ENCODE results near the gene SORT1. TPM values are rescaled to one million over a fixed set of nuclear protein-coding genes. Genes with fewer than 3 reads are reported as not detected.

SORT1 gene
- total RNA-seq, 1 donor: 38.4 TPM

DNA sequence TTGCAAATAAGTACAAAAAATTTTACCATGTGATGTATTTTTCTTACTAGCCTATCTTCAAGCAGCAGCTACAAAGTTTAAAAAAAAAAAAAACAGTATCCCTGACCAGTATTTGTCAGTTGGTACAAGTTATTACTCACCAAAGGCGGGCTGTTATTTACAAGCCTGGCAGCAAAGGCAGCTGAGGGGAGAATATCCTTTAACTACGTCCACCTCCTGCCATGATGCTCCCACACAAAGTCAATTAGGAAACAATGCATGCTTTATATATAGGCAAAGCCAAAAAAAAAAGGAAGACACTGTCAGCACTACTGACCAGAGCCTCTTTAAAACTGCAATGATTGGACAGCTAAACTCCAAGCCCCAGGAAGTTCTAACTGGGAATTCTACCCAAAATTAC is 14.8 kb upstream of the SORT1 start:
- no peak for DNase-seq (ENCODE audit: low read depth)
- TF ChIP-seq, protein P1, sequence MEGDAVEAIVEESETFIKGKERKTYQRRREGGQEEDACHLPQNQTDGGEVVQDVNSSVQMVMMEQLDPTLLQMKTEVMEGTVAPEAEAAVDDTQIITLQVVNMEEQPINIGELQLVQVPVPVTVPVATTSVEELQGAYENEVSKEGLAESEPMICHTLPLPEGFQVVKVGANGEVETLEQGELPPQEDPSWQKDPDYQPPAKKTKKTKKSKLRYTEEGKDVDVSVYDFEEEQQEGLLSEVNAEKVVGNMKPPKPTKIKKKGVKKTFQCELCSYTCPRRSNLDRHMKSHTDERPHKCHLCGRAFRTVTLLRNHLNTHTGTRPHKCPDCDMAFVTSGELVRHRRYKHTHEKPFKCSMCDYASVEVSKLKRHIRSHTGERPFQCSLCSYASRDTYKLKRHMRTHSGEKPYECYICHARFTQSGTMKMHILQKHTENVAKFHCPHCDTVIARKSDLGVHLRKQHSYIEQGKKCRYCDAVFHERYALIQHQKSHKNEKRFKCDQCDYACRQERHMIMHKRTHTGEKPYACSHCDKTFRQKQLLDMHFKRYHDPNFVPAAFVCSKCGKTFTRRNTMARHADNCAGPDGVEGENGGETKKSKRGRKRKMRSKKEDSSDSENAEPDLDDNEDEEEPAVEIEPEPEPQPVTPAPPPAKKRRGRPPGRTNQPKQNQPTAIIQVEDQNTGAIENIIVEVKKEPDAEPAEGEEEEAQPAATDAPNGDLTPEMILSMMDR (IDR thresholded peaks at IDR 0.05; ENCODE audit: insufficient read depth, low read depth, low read length): no peak
- H3K4me3 ChIP-seq (ENCODE audit: low read depth, low read length): no peak overlapping the region

DNA sequence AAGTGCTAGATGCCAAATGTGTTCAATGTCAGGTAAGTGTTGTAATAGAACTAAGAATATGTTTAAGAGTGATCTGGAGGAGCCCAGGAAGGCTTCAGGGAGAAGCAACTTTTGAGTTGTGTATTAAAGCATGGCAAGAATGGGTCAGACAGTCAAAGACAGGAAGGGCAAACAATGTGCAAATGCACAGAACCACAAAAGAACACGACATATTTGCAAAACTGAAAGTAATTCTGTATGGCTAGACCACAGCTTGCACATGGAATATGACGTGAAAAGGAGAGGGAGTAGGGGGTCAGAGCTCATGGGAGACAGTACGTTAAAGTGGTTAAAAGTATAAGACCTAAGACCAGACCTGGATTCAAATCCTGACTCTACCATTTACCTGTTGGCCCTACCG is 7.1 kb upstream of the SORT1 start:
- DNase-seq (ENCODE audit: low read depth): no peak
- no peak overlapping the region for H3K4me3 ChIP-seq (ENCODE audit: low read depth, low read length)
- TF ChIP-seq, protein P1 (IDR thresholded peaks at IDR 0.05; ENCODE audit: insufficient read depth, low read depth, low read length): no peak

DNA sequence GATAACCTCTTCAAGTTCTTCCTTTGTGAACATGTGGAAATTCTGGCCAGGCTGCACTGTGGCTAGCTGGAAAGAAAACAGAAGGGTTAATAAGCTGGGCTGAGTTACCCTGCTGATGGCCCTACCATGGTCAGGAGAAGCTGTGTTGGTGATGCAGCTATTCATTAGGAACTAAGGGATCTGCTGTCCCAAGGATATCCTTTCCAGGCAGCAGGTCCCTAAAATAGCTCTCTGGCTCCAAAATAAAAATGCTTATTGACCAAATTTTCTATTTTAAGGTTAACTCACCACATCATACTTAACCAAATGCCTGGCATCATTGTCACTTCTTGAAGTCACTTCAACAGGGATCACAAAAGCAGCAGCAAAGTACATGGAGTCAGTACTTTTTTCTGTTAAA is 4.3 kb upstream of the SORT1 start:
- H3K4me3 ChIP-seq (ENCODE audit: low read depth, low read length): no peak overlapping the region
- TF ChIP-seq, protein P1 (IDR thresholded peaks at IDR 0.05; ENCODE audit: insufficient read depth, low read depth, low read length): no peak
- DNase-seq (ENCODE audit: low read depth): no peak

DNA sequence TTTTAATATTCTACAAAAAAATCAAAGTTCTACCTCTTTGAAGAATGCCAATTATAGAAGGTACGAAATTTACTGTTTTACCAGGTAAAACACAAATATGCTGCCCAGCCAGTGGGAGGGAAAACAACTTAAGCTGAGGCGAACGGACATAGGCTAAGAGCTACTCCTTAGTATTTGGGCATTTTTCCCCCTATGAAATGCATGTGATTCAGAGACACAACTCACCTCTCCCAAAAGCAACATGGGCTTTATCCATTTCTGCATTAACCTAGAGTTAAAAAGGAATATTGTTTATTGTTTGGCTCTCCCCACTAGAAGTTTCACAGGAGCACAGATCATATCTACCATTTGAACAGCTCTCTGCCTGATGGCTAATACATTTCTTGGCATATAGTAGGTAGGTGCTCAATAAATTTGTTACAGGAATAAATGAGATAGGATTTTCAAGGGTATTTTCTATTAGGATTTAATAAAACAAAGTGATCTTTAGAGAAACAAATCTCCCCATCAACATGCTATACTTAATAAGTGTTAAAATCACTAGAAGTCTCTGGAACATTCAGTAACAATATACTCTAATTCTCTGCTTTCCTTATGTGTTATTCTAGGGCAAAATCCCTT is 2.4 kb upstream of the SORT1 start:
- DNase-seq (ENCODE audit: low read depth): no peak
- no peak overlapping the region for H3K4me3 ChIP-seq (ENCODE audit: low read depth, low read length)
- TF ChIP-seq, protein P1 (IDR thresholded peaks at IDR 0.05; ENCODE audit: insufficient read depth, low read depth, low read length): no peak

DNA sequence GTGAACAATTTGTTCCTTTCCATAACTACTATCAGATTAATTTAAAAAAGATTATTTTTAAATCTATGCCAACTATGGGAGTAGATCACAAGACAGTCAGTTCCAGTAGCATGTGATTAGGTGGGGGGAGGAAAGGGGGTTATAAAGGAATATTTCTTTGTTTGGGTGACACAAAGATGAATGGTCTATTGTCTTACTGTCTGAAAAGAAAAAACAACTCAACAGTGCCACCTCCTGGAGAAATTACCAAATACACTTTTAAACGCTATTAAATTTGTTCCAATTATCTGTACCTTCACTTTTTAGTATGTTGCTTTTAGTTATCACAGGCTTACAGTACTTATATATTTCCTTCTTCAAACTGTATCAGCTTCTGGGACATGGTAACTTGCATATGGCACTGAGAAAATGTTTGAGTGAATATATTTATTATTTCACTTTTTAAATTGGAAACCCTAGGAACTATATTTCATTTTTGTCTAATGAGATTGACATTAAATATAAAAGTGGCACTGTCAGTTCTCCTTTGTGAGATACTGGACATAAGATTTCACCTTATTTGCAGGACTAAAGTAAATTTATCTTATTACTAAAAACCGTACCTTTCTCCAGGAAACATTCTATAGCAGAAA is 1.7 kb upstream of the SORT1 start:
- TF ChIP-seq, protein P1 (IDR thresholded peaks at IDR 0.05; ENCODE audit: insufficient read depth, low read depth, low read length): peak; percentile 46
- no peak overlapping the region for H3K4me3 ChIP-seq (ENCODE audit: low read depth, low read length)
- DNase-seq (ENCODE audit: low read depth): peak; percentile 66

DNA sequence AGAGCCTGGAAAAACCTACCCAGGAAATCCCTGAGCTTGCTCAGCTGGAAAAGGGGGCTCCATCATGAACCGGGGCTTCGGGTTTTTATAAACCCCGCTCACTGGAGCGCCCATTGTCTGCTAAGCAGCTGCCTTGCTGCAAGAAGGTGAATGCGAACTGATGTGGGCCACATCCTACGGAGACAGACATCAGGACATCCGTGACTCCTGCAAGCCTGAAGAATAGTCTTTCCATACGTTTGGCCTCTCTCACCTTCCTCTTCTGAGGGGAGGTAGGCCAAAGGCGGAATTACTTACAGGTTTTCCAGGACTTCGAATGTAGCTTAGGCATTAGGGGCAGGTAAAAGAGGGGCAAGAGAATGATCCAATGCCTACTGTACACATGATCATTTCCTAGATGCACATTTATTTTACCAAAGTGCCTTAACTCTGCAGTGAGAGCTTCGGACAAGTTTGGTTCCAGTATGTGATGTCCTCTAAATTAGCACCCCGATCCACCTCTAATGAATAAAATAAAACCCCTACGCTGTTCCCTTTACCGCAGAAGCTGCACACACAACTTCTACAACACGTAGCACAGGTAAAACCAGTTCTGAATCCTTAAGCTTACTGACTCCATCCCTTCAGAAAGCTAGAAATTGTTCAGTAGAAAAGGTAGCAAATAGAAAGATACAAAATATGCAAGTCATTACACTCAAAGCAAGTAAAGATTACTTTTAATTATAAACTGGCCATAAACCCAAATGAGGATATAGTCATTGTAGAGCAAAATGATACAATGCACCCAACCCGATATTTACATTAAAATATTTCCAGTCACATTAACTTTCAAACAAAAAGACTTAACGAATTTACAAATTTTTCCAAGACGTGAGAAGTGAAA is 866 bp upstream of the SORT1 start:
- peak overlapping the region; percentile 69 for H3K4me3 ChIP-seq (ENCODE audit: low read depth, low read length)
- DNase-seq (ENCODE audit: low read depth): no peak
- TF ChIP-seq, protein P1 (IDR thresholded peaks at IDR 0.05; ENCODE audit: insufficient read depth, low read depth, low read length): no peak
